Hepatocyte (in vitro differentiated cells): ENCODE data around the gene SLC40A1.

Experiments
- CTCF ChIP-seq: fragments of 200-600 bp; sonication (generic); IDR thresholded peaks from 2 replicates; pipeline ENCODE4 v1.5.1; 2016; ENCODE audit warnings: antibody characterized with exemption, mild to moderate bottlenecking; ENCODE audit not compliant: poor library complexity
- EZH2 ChIP-seq: fragments of 200-600 bp; sonication (generic); IDR thresholded peaks from 2 replicates; pipeline ENCODE4 v1.6.1; 2016; ENCODE audit warnings: antibody characterized with exemption, mild to moderate bottlenecking, borderline replicate concordance

- no peak for TF ChIP-seq EZH2
- TF ChIP-seq CTCF: no peak
Measured at GRCh38 chr2:189629531-189630453, 49.2 kb upstream of the SLC40A1 start.
